ENCODE measurements around the gene AGBL4. TPM values are rescaled to one million over a fixed set of nuclear protein-coding genes. Genes with fewer than 3 reads are reported as not detected.

AGBL4 gene
- total RNA-seq, 1 experiment from 2014 or later: not detected

GRCh38 chr1:48710915-48711314 lies 1312.8 kb downstream of the AGBL4 start:
- BruUV-seq (replicated peaks): no TSS peak
- Mint-ChIP-seq H3K9me3 (ENCODE audit: unreplicated experiment) (no peaks in the 10 kb centered on the region), H3K4me3 (ENCODE audit: unreplicated experiment) (no peak overlapping the region), H3K27ac (ENCODE audit: unreplicated experiment) (no peak overlapping the region), H3K27me3 (ENCODE audit: insufficient read depth, unreplicated experiment) (no peaks in the 10 kb centered on the region), H3K4me1 (ENCODE audit: low read depth, unreplicated experiment) (no peaks in the 10 kb centered on the region), H3K36me3 (ENCODE audit: insufficient read depth, unreplicated experiment) (no peaks in the 10 kb centered on the region)
- intact Hi-C loops (cut with micrococcal nuclease; ENCODE audit: unreplicated experiment): no loop called here
- Histone ChIP-seq H3K27me3 (replicated peaks; ENCODE audit: control insufficient read depth, insufficient read depth, low read length) (no peaks in the 10 kb centered on the region), H3K36me3 (ENCODE audit: control insufficient read depth, insufficient read depth, low read length) (no peaks in the 10 kb centered on the region), H3K9me3 (no peaks in the 10 kb centered on the region), H3K4me1 (no peaks in the 10 kb centered on the region), H3K4me3 (ENCODE audit: low read depth, low read length) (no peak overlapping the region)
- ChIA-PET POLR2A (no interaction called here), CTCF (no interaction called here)
- TF ChIP-seq CTCF (IDR thresholded peaks at IDR 0.05; ENCODE audit: insufficient read depth in 1 of 2, low read depth in 1 of 2, low read length in 1 of 2, severe bottlenecking in 1 of 2, unreplicated experiment in 1 of 2): no peak
- no peak for DNase-seq

- Histone ChIP-seq H3K27me3 (replicated peaks; ENCODE audit: control insufficient read depth, insufficient read depth, low read length) (no peaks in the 10 kb centered on the region), H3K36me3 (ENCODE audit: control insufficient read depth, insufficient read depth, low read length) (no peaks in the 10 kb centered on the region), H3K4me1 (no peaks in the 10 kb centered on the region), H3K9me3 (no peaks in the 10 kb centered on the region), H3K4me3 (ENCODE audit: low read depth, low read length) (no peak overlapping the region)
- no peak overlapping the region for H3K4me3 Mint-ChIP-seq (ENCODE audit: unreplicated experiment)
- intact Hi-C loops (cut with micrococcal nuclease; ENCODE audit: unreplicated experiment): no loop called here
- H3K27ac Mint-ChIP-seq (ENCODE audit: unreplicated experiment): no peak overlapping the region
- ChIA-PET CTCF (no interaction called here), POLR2A (no interaction called here)
- TF ChIP-seq CTCF (IDR thresholded peaks at IDR 0.05; ENCODE audit: insufficient read depth in 1 of 2, low read depth in 1 of 2, low read length in 1 of 2, severe bottlenecking in 1 of 2, unreplicated experiment in 1 of 2): no peak
- H3K27me3 Mint-ChIP-seq (ENCODE audit: insufficient read depth, unreplicated experiment): no peaks in the 10 kb centered on the region
- no peak for DNase-seq
- H3K9me3 Mint-ChIP-seq (ENCODE audit: unreplicated experiment): no peaks in the 10 kb centered on the region
- no peaks in the 10 kb centered on the region for H3K4me1 Mint-ChIP-seq (ENCODE audit: low read depth, unreplicated experiment)
- H3K36me3 Mint-ChIP-seq (ENCODE audit: insufficient read depth, unreplicated experiment): no peaks in the 10 kb centered on the region
- BruUV-seq (replicated peaks): no TSS peak
Measured at GRCh38 chr1:48710318-48710717, 1313.4 kb downstream of the AGBL4 start.

DNA sequence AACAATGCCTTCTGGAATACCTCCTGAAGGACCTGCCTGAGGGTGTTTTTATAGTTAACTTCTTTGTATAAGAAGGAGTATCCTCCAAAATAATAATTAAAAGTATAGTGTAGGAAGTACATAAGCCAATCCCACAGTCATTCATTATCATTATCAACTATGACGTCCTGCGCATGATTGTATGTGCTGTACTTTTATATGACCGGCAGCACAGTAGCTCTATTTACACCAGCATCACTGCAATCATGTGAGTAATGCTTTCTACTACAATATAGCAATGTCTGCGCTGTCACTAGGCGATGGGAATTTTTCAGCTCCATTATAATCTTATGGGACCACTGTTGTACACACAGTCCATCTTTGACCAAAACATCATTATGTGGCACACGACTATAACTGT lies 1319.0 kb downstream of the AGBL4 start:
- no TSS peak for BruUV-seq (replicated peaks)
- Histone ChIP-seq H3K4me3 (ENCODE audit: low read depth, low read length) (no peak overlapping the region), H3K27me3 (replicated peaks; ENCODE audit: control insufficient read depth, insufficient read depth, low read length) (no peaks in the 10 kb centered on the region), H3K4me1 (no peaks in the 10 kb centered on the region), H3K9me3 (no peaks in the 10 kb centered on the region), H3K36me3 (ENCODE audit: control insufficient read depth, insufficient read depth, low read length) (no peaks in the 10 kb centered on the region)
- DNase-seq: no peak
- POLR2A ChIA-PET: no interaction called here
- Mint-ChIP-seq H3K9me3 (ENCODE audit: unreplicated experiment) (no peaks in the 10 kb centered on the region), H3K27ac (ENCODE audit: unreplicated experiment) (no peak overlapping the region), H3K36me3 (ENCODE audit: insufficient read depth, unreplicated experiment) (no peaks in the 10 kb centered on the region), H3K27me3 (ENCODE audit: insufficient read depth, unreplicated experiment) (peaks cover 12% of the 10 kb centered on the region), H3K4me1 (ENCODE audit: low read depth, unreplicated experiment) (no peaks in the 10 kb centered on the region), H3K4me3 (ENCODE audit: unreplicated experiment) (no peak overlapping the region)
- intact Hi-C loops (cut with micrococcal nuclease; ENCODE audit: unreplicated experiment): no loop called here
- no peak for TF ChIP-seq CTCF (IDR thresholded peaks at IDR 0.05; ENCODE audit: insufficient read depth in 1 of 2, low read depth in 1 of 2, low read length in 1 of 2, severe bottlenecking in 1 of 2, unreplicated experiment in 1 of 2)
- CTCF ChIA-PET: no interaction called here
